GM15510 (cell line): ENCODE data around the gene HOXB2.

Experiments used
- POLR2A ChIP-seq: IDR thresholded peaks from 3 replicates; pipeline ENCODE4 v1.6.1; 2011; ENCODE audit warnings: borderline replicate concordance; ENCODE audit not compliant: insufficient read length; ENCODE audit errors: extremely low read depth

The HOXB2 gene

GRCh38 chr17:48543107-48543853 lies 1.6 kb downstream of the HOXB2 start:
- peak; percentile 52 for TF ChIP-seq POLR2A

- no peak for TF ChIP-seq POLR2A
Observed at GRCh38 chr17:48542698-48543106, 2.2 kb downstream of the HOXB2 start.

- no peak for TF ChIP-seq POLR2A
Observed at GRCh38 chr17:48542114-48542656, 2.7 kb downstream of the HOXB2 start.

- TF ChIP-seq POLR2A: peak; percentile 31
Observed at GRCh38 chr17:48541577-48542113, 3.3 kb downstream of the HOXB2 start.

- no peak for TF ChIP-seq POLR2A
Observed at GRCh38 chr17:48541036-48541576, 3.8 kb downstream of the HOXB2 start.

- no peak for TF ChIP-seq POLR2A
Observed at GRCh38 chr17:48540213-48540612, 4.7 kb downstream of the HOXB2 start.

- TF ChIP-seq POLR2A: no peak
Observed at GRCh38 chr17:48539177-48539576, 5.7 kb downstream of the HOXB2 start.

GRCh38 chr17:48537316-48537715 lies 7.6 kb downstream of the HOXB2 start:
- no peak for TF ChIP-seq POLR2A

GRCh38 chr17:48532261-48532660 lies 12.6 kb downstream of the HOXB2 start:
- TF ChIP-seq POLR2A: no peak

GRCh38 chr17:48530887-48531272 lies 14.0 kb downstream of the HOXB2 start, which contains the start of gene HOXB1:
Gene HOXB1, minus strand, starts transcription at chr17:48531011. Its CDS starts 107 bp downstream, at chr17:48530904.
- no peak for TF ChIP-seq POLR2A

GRCh38 chr17:48530208-48530886 lies 14.6 kb downstream of the HOXB2 start:
- TF ChIP-seq POLR2A: no peak

- TF ChIP-seq POLR2A: no peak
Observed at GRCh38 chr17:48529683-48530009, 15.3 kb downstream of the HOXB2 start.

GRCh38 chr17:48528936-48529682 lies 15.8 kb downstream of the HOXB2 start:
- TF ChIP-seq POLR2A: no peak

GRCh38 chr17:48528153-48528935 lies 16.6 kb downstream of the HOXB2 start:
- TF ChIP-seq POLR2A: no peak
